Neutrophil (primary cell): ENCODE data around the gene SEMA3B.
"Not testable (repeated sequence)": the region's sequence is repeated elsewhere in the genome, so short reads cannot be mapped to it uniquely, and the experiment has no call there.

Experiments
- H3K27ac ChIP-seq: fragments of 200-600 bp; sonication (generic); 2 replicates; pipeline ENCODE4 v1.5.1; 2016; ENCODE audit warnings: mild to moderate bottlenecking, moderate library complexity
- H3K27me3 ChIP-seq: fragments of 200-600 bp; sonication (generic); 2 replicates; pipeline ENCODE4 v1.6.0; 2016; ENCODE audit warnings: mild to moderate bottlenecking
- H3K36me3 ChIP-seq: fragments of 200-600 bp; sonication (generic); 2 replicates; pipeline ENCODE4 v1.5.1; 2017
- H3K4me1 ChIP-seq, 2 experiments: fragments of 200-600 bp in 1 of 2; sonication (generic) in 1 of 2; 1 replicate in 1 of 2; 2 replicates in 1 of 2; pipeline versions ENCODE4 v1.5.1 to v1.6.1; 2013 to 2016; ENCODE audit warnings: low read depth in 1 of 2, low read length in 1 of 2, mild to moderate bottlenecking in 1 of 2, moderate library complexity in 1 of 2; ENCODE audit not compliant: control insufficient read depth in 1 of 2, insufficient read depth in 1 of 2
- H3K4me3 ChIP-seq, 2 experiments: fragments of 200-600 bp in 1 of 2; sonication (generic) in 1 of 2; 1 replicate in 1 of 2; 2 replicates in 1 of 2; pipeline ENCODE4 v1.5.1; 2013 to 2016; ENCODE audit warnings: low read depth in 1 of 2, low read length in 1 of 2, mild to moderate bottlenecking in 1 of 2, moderate library complexity in 1 of 2
- H3K9me3 ChIP-seq: fragments of 200-600 bp; sonication (generic); 2 replicates; pipeline ENCODE4 v1.5.1; 2016
- CTCF ChIP-seq: fragments of 200-600 bp; sonication (generic); IDR thresholded peaks from 2 replicates; pipeline ENCODE4 v1.5.1; 2016; ENCODE audit warnings: antibody characterized with exemption

Gene SEMA3B

GRCh38 chr3:50270422-50271224, 1.7 kb downstream of the SEMA3B start:
- H3K9me3 ChIP-seq = no peaks in the 10 kb centered on the region

GRCh38 chr3:50271314-50271936, 2.5 kb downstream of the SEMA3B start:
- no peaks in the 10 kb centered on the region for H3K36me3 ChIP-seq
- no peak overlapping the region for H3K27ac ChIP-seq
- H3K4me1 ChIP-seq = peaks cover 26 to 38% of the 10 kb centered on the region in 2 experiments
- H3K4me3 ChIP-seq = no peak overlapping the region
- TF ChIP-seq CTCF = no peak
- no peaks in the 10 kb centered on the region for H3K9me3 ChIP-seq
- H3K27me3 ChIP-seq = peaks cover 62% of the 10 kb centered on the region

More at GRCh38 chr3:50270422-50271224, 1.7 kb downstream of the SEMA3B start:
- H3K4me1 ChIP-seq = peaks cover 21 to 31% of the 10 kb centered on the region in 2 experiments
- peaks cover 62% of the 10 kb centered on the region for H3K27me3 ChIP-seq
- H3K36me3 ChIP-seq = no peaks in the 10 kb centered on the region
- H3K27ac ChIP-seq = no peak overlapping the region
- TF ChIP-seq CTCF = no peak
- H3K4me3 ChIP-seq = no peak overlapping the region

GRCh38 chr3:50272538-50272910, 3.6 kb downstream of the SEMA3B start:
- H3K4me1 ChIP-seq = peaks cover 26 to 38% of the 10 kb centered on the region in 2 experiments
- peaks cover 62% of the 10 kb centered on the region for H3K27me3 ChIP-seq
- H3K4me3 ChIP-seq = peak overlapping the region in 1 of 2 experiments; percentile 58
- not testable (repeated sequence) for H3K9me3 ChIP-seq, H3K27ac ChIP-seq, H3K36me3 ChIP-seq

- no peaks in the 10 kb centered on the region for H3K36me3 ChIP-seq
- H3K27ac ChIP-seq = peak overlapping the region; percentile 63
- H3K27me3 ChIP-seq = peaks cover 62% of the 10 kb centered on the region
- no peaks in the 10 kb centered on the region for H3K9me3 ChIP-seq
- peak; percentile 99 for TF ChIP-seq CTCF
- peaks cover 26 to 38% of the 10 kb centered on the region in 2 experiments for H3K4me1 ChIP-seq
- peak overlapping the region; percentile 58 to 60 for H3K4me3 ChIP-seq
Measured at GRCh38 chr3:50272911-50273688, 4.2 kb downstream of the SEMA3B start.

DNA sequence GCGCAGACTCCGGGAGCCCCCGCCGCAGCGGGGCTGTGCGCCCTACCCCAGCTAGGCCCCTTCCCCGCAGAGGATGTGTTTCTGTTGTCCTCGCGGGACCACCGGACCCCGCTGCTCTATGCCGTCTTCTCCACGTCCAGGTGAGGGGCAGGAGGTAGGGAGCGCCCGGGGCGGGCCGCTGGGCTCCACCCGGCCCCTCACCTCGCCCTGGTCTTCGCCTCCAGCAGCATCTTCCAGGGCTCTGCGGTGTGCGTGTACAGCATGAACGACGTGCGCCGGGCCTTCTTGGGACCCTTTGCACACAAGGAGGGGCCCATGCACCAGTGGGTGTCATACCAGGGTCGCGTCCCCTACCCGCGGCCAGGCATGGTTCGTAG, 4.7 kb downstream of the SEMA3B start:
- peaks cover 26 to 38% of the 10 kb centered on the region in 2 experiments for H3K4me1 ChIP-seq
- no peaks in the 10 kb centered on the region for H3K9me3 ChIP-seq
- H3K27ac ChIP-seq = peak overlapping the region; percentile 63
- TF ChIP-seq CTCF = no peak
- no peaks in the 10 kb centered on the region for H3K36me3 ChIP-seq
- peak overlapping the region; percentile 58 to 60 for H3K4me3 ChIP-seq
- peaks cover 62% of the 10 kb centered on the region for H3K27me3 ChIP-seq
